Measurements from ENCODE around the gene C5orf46.

DNA sequence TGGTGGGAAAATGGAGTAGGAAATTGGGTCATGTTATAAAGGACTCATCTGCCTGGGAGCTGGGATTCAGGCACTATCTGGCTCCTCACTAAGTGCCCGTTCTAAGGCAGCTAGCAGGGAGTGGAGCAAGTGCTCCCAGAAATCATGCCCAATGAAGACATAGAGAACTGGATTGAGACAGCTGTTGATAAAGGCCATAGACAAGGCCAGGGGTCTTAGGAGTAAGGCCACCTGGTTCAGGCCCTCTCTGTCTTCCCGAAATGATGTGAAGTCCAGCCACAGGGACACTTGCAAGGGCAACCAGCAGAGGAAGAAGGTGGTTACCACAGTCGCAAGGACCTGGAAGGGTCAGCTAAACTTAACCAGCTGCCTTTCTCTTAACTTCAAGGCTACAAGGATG, 54.8 kb downstream of the C5orf46 start:
- TF ChIP-seq, protein P1, sequence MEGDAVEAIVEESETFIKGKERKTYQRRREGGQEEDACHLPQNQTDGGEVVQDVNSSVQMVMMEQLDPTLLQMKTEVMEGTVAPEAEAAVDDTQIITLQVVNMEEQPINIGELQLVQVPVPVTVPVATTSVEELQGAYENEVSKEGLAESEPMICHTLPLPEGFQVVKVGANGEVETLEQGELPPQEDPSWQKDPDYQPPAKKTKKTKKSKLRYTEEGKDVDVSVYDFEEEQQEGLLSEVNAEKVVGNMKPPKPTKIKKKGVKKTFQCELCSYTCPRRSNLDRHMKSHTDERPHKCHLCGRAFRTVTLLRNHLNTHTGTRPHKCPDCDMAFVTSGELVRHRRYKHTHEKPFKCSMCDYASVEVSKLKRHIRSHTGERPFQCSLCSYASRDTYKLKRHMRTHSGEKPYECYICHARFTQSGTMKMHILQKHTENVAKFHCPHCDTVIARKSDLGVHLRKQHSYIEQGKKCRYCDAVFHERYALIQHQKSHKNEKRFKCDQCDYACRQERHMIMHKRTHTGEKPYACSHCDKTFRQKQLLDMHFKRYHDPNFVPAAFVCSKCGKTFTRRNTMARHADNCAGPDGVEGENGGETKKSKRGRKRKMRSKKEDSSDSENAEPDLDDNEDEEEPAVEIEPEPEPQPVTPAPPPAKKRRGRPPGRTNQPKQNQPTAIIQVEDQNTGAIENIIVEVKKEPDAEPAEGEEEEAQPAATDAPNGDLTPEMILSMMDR (IDR thresholded peaks at IDR 0.05; ENCODE audit: low read depth, low read length, poor library complexity, severe bottlenecking): no peak
- no peak for TF ChIP-seq EZH2phosphoT487 (IDR thresholded peaks at IDR 0.05; ENCODE audit: borderline replicate concordance, low read length)

All from DOHH2 (cell line).